Measurements from ENCODE around the gene LVRN. TPM values are rescaled to one million over a fixed set of nuclear protein-coding genes. Genes with fewer than 3 reads are reported as not detected.

The LVRN gene
- total and polyA plus RNA-seq, 2 of the 4 experiments (the other 2 are of a cell fraction): 0.10 to 0.18 TPM

- ChIA-PET POLR2A (ENCODE audit: unreplicated experiment) (no interaction called here), CTCF (no interaction called here)
- peak overlapping the region; percentile 65 for H2BK5ac ChIP-seq (ENCODE audit: low read depth, low read length, poor library complexity, severe bottlenecking)
- no peak overlapping the region for H2AFZ ChIP-seq (replicated peaks; ENCODE audit: low read length, poor library complexity)
- peaks cover 9% of the 10 kb centered on the region for H3K4me1 ChIP-seq (ENCODE audit: control insufficient read depth, insufficient read depth, low read length)
- ATAC-seq (ENCODE audit: low read depth): peak; percentile 76
- no peaks in the 10 kb centered on the region for H3K79me1 ChIP-seq (ENCODE audit: low read depth in 1 of 2, low read length in 2 of 2)
- no CpG with 5 or more reads among the region's 1 CpG for WGBS, 2 experiments (ENCODE audit: extremely low coverage in 2 of 2, insufficient read length in 1 of 2)
- TF ChIP-seq, protein P1, sequence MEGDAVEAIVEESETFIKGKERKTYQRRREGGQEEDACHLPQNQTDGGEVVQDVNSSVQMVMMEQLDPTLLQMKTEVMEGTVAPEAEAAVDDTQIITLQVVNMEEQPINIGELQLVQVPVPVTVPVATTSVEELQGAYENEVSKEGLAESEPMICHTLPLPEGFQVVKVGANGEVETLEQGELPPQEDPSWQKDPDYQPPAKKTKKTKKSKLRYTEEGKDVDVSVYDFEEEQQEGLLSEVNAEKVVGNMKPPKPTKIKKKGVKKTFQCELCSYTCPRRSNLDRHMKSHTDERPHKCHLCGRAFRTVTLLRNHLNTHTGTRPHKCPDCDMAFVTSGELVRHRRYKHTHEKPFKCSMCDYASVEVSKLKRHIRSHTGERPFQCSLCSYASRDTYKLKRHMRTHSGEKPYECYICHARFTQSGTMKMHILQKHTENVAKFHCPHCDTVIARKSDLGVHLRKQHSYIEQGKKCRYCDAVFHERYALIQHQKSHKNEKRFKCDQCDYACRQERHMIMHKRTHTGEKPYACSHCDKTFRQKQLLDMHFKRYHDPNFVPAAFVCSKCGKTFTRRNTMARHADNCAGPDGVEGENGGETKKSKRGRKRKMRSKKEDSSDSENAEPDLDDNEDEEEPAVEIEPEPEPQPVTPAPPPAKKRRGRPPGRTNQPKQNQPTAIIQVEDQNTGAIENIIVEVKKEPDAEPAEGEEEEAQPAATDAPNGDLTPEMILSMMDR (conservative IDR thresholded peaks at IDR 0.05; ENCODE audit: low read depth, low read length): no peak
- TF ChIP-seq CEBPB (IDR thresholded peaks at IDR 0.05; ENCODE audit: low read depth, low read length): no peak
- no peak for TF ChIP-seq MAZ (IDR thresholded peaks at IDR 0.05; ENCODE audit: borderline replicate concordance, low read depth, low read length)
- TF ChIP-seq MXI1 (IDR thresholded peaks at IDR 0.05; ENCODE audit: borderline replicate concordance, low read depth, low read length): no peak
- TF ChIP-seq RCOR1 (IDR thresholded peaks at IDR 0.05; ENCODE audit: insufficient replicate concordance, low read length): no peak
- TF ChIP-seq ELK1 (IDR thresholded peaks at IDR 0.05; ENCODE audit: borderline replicate concordance, low read depth, low read length): no peak
- TF ChIP-seq NFE2L2 (IDR thresholded peaks at IDR 0.05; ENCODE audit: low read depth, low read length): no peak
- TF ChIP-seq FOS (IDR thresholded peaks at IDR 0.05; ENCODE audit: low read depth, low read length): no peak
- TF ChIP-seq POLR2A (IDR thresholded peaks at IDR 0.05; ENCODE audit: low read depth, low read length): no peak
- no peak for TF ChIP-seq MAFK (IDR thresholded peaks at IDR 0.05; ENCODE audit: low read depth, low read length)
- no peak for TF ChIP-seq USF2 (IDR thresholded peaks at IDR 0.05; ENCODE audit: low read depth, low read length)
- no peak for TF ChIP-seq SMC3 (IDR thresholded peaks at IDR 0.05; ENCODE audit: low read depth, low read length)
- TF ChIP-seq CHD1 (IDR thresholded peaks at IDR 0.05; ENCODE audit: low read depth, low read length): no peak
- no peak for TF ChIP-seq RAD21 (IDR thresholded peaks at IDR 0.05; ENCODE audit: low read length)
- no peak for TF ChIP-seq RFX5 (IDR thresholded peaks at IDR 0.05; ENCODE audit: low read depth, low read length)
- no peak for TF ChIP-seq BHLHE40 (IDR thresholded peaks at IDR 0.05; ENCODE audit: low read depth, low read length)
- no peaks in the 10 kb centered on the region for H3K27me3 ChIP-seq (ENCODE audit: control insufficient read depth, insufficient read depth, low read length)
- H4K91ac ChIP-seq (ENCODE audit: insufficient read depth, low read depth, low read length): no peak overlapping the region
- in situ Hi-C loops (cut with MboI; ENCODE audit: low sequenced_read_pairs) (no loop called here), dilution Hi-C loops (cut with HindIII; ENCODE audit: low sequenced_read_pairs, unreplicated experiment) (no loop called here), intact Hi-C loops (cut with micrococcal nuclease) (loop anchor here (2.0 kb wide), 1 partner anchor 30 kb away; no protein-coding TSS in a partner anchor)
- no TSS peak for BruUV-seq (replicated peaks)
- H2AK9ac ChIP-seq (replicated peaks; ENCODE audit: low read depth, low read length, poor library complexity): no peak overlapping the region
- no peak overlapping the region for H3K4ac ChIP-seq (ENCODE audit: low read depth, low read length)
- no peak overlapping the region for H3K4me3 ChIP-seq (ENCODE audit: insufficient read depth, low read depth, low read length)
- H3K27ac ChIP-seq (ENCODE audit: insufficient read depth, low read length): peak overlapping the region; percentile 22; the same call in 1 of the 2 replicates
- peak overlapping the region; percentile 55 to 61; a peak in 2 of 4 replicates for H4K8ac ChIP-seq (ENCODE audit: low read depth in 2 of 2, low read length in 2 of 2)
- H3K18ac ChIP-seq (ENCODE audit: low read depth, low read length): peak overlapping the region; percentile 75
- no peaks in the 10 kb centered on the region for H3K9me3 ChIP-seq (ENCODE audit: control insufficient read depth, insufficient read depth, low read length)
- H2AK5ac ChIP-seq (ENCODE audit: low read depth, low read length): no peak overlapping the region
- peak; percentile 66 for DNase-seq
- H2BK15ac ChIP-seq (ENCODE audit: low read depth, low read length): no peak overlapping the region
- peak overlapping the region; percentile 71; the same call in 1 of the 2 replicates for H2BK120ac ChIP-seq (ENCODE audit: low read depth, low read length)
- H3K56ac ChIP-seq (ENCODE audit: extremely low read depth, insufficient read depth, low read length): no peak overlapping the region
- H3K23ac ChIP-seq (ENCODE audit: low read depth, low read length): no peak overlapping the region
- no peak overlapping the region for H3K4me2 ChIP-seq (ENCODE audit: low read depth, low read length)
- peak overlapping the region; percentile 12; the same call in 1 of the 2 replicates for H4K5ac ChIP-seq (ENCODE audit: low read depth, low read length)
- H3K14ac ChIP-seq (replicated peaks; ENCODE audit: low read depth, low read length): no peak overlapping the region
- peaks cover 6% of the 10 kb centered on the region for H3K9me1 ChIP-seq (ENCODE audit: insufficient read depth, low read length)
- H3K9ac ChIP-seq (ENCODE audit: low read depth, low read length): no peak overlapping the region
- H4K20me1 ChIP-seq (ENCODE audit: insufficient read depth, low read length): no peaks in the 10 kb centered on the region
- H3K36me3 ChIP-seq (ENCODE audit: control insufficient read depth, insufficient read depth, low read length): no peaks in the 10 kb centered on the region
- peak overlapping the region; percentile 80; the same call in 1 of the 2 replicates for H2BK20ac ChIP-seq (ENCODE audit: low read depth, low read length)
These were observed 13.2 kb upstream of the LVRN start for GRCh38 chr5:115949096-115949495.
